MCF 10A (cell line): ENCODE measurements around the gene CHRNA4. TPM values are rescaled to one million over a fixed set of nuclear protein-coding genes. Genes with fewer than 3 reads are reported as not detected.

Source experiments
- BruUV-seq: library from RNA; stranded (reverse); fragments of 400-500 nt; replicated peaks from 2 replicates; lab custom pipeline; 2021; lab: Mats Ljungman, UMichigan
- CTCF ChIA-PET: fragments of 300-600 bp; sonication (Branson Sonifier 250); formaldehyde crosslinking; extraction: SDS; loops from one replicate; lab custom pipeline; 2021; ENCODE audit warnings: antibody characterized with exemption, inconsistent platforms; lab: Yijun Ruan, JAX
- POLR2A ChIA-PET: fragments of 300-600, 350-650 bp; sonication (Branson Sonifier 250); formaldehyde crosslinking; extraction: SDS; loops from one replicate; lab custom pipeline; 2020; ENCODE audit warnings: antibody characterized with exemption, inconsistent platforms; lab: Yijun Ruan, JAX
- DNase-seq: peaks from one replicate; pipeline ENCODE4 v3.0.0-alpha.2; 2018; ENCODE audit not compliant: unreplicated experiment
- H3K27ac Mint-ChIP-seq: one replicate; pipeline ENCODE4 v1.8.0; 2022; ENCODE audit warnings: mild to moderate bottlenecking, low read depth, mixed read lengths; ENCODE audit not compliant: unreplicated experiment
- H3K27me3 Mint-ChIP-seq: one replicate; pipeline ENCODE4 v1.8.0; 2022; ENCODE audit warnings: mixed read lengths; ENCODE audit not compliant: insufficient read depth, unreplicated experiment
- H3K36me3 Mint-ChIP-seq: one replicate; pipeline ENCODE4 v1.8.0; 2022; ENCODE audit warnings: mild to moderate bottlenecking, moderate library complexity, mixed read lengths; ENCODE audit not compliant: insufficient read depth, unreplicated experiment
- H3K4me1 Mint-ChIP-seq: one replicate; pipeline ENCODE4 v1.8.0; 2022; ENCODE audit warnings: mixed read lengths; ENCODE audit not compliant: insufficient read depth, unreplicated experiment
- H3K4me3 Mint-ChIP-seq: one replicate; pipeline ENCODE4 v1.8.0; 2022; ENCODE audit warnings: mild to moderate bottlenecking, moderate library complexity, mixed read lengths; ENCODE audit not compliant: unreplicated experiment
- H3K9me3 Mint-ChIP-seq: one replicate; pipeline ENCODE4 v1.8.0; 2022; ENCODE audit warnings: mixed read lengths; ENCODE audit not compliant: unreplicated experiment
- intact Hi-C: fragments of 100-400 bp; cut with micrococcal nuclease; formaldehyde crosslinking; loops from 2 replicates; pipeline ENCODE4 v1.14.1; 2022
- total RNA-seq: library from RNA; stranded (reverse); gene quantifications from 2 replicates; pipeline ENCODE4 v1.2.3, GENCODE V29; 2022
- TF ChIP-seq, protein P1 (sequence below): fragments of 200-600 bp; IDR thresholded peaks from one replicate; pipeline ENCODE4 v1.8.0; 2022; ENCODE audit warnings: antibody characterized with exemption, mild to moderate bottlenecking; ENCODE audit not compliant: unreplicated experiment

CHRNA4 gene
- total RNA-seq, 1 experiment from 2014 or later = not detected

DNA sequence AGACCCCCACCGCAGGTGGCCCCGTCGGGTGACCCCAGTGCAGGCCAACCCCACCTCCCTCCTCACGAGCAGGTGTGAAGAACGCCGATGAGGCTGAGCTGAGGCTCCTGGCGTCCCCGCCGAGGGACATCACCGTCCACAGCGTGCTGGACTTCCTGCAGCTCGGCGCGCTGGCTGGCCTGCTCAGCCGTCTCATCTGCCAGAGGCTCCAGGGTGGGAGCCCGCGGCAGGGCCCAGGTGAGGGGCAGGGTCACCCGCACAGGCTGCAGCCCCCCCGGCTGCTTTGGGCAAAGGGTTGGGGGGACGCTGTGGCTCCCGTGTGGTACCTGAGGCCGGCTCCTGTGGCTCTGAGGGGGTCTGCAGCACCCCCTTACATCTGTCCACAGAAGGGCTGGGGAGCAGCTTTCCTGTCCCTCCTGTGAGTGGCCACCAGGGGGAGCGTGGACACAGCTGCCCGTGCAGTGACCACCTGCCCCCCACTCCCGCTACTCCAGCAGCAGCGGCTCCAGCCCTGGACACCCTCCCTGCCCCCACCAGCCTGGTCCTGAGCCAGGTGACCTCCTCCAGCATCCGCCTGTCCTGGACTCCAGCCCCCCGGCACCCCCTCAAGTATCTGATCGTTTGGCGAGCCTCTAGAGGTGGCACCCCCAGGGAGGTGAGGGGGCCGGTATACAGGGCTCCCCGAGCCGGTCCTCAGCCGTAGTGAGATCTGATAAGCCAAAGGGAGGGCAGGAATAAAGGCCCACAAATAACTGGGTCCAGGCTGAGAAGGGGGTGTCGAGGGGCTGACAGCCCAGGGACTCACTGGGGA, 51.7 kb downstream of the CHRNA4 start:
- CTCF ChIA-PET = interaction anchor here (0.6 to 4.7 kb wide), 43 partner anchors 9 to 1996 kb away, joined by 3 to 85 read pairs (median 4); no protein-coding TSS in a partner anchor
- H3K4me3 Mint-ChIP-seq = no peak overlapping the region
- TF ChIP-seq, protein P1, sequence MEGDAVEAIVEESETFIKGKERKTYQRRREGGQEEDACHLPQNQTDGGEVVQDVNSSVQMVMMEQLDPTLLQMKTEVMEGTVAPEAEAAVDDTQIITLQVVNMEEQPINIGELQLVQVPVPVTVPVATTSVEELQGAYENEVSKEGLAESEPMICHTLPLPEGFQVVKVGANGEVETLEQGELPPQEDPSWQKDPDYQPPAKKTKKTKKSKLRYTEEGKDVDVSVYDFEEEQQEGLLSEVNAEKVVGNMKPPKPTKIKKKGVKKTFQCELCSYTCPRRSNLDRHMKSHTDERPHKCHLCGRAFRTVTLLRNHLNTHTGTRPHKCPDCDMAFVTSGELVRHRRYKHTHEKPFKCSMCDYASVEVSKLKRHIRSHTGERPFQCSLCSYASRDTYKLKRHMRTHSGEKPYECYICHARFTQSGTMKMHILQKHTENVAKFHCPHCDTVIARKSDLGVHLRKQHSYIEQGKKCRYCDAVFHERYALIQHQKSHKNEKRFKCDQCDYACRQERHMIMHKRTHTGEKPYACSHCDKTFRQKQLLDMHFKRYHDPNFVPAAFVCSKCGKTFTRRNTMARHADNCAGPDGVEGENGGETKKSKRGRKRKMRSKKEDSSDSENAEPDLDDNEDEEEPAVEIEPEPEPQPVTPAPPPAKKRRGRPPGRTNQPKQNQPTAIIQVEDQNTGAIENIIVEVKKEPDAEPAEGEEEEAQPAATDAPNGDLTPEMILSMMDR = peak; percentile 86
- H3K9me3 Mint-ChIP-seq = no peaks in the 10 kb centered on the region
- POLR2A ChIA-PET = interaction anchor here (0.6 kb wide), 1 partner anchor 93 kb away, joined by 3 read pairs; no protein-coding TSS in a partner anchor
- DNase-seq = peak; percentile 27
- no peak overlapping the region for H3K27ac Mint-ChIP-seq
- H3K4me1 Mint-ChIP-seq = no peaks in the 10 kb centered on the region
- no peaks in the 10 kb centered on the region for H3K36me3 Mint-ChIP-seq
- no peaks in the 10 kb centered on the region for H3K27me3 Mint-ChIP-seq
- BruUV-seq = no TSS peak
- intact Hi-C loops = loop anchor here (5.0 kb wide), 1 partner anchor 173 kb away; no protein-coding TSS in a partner anchor

DNA sequence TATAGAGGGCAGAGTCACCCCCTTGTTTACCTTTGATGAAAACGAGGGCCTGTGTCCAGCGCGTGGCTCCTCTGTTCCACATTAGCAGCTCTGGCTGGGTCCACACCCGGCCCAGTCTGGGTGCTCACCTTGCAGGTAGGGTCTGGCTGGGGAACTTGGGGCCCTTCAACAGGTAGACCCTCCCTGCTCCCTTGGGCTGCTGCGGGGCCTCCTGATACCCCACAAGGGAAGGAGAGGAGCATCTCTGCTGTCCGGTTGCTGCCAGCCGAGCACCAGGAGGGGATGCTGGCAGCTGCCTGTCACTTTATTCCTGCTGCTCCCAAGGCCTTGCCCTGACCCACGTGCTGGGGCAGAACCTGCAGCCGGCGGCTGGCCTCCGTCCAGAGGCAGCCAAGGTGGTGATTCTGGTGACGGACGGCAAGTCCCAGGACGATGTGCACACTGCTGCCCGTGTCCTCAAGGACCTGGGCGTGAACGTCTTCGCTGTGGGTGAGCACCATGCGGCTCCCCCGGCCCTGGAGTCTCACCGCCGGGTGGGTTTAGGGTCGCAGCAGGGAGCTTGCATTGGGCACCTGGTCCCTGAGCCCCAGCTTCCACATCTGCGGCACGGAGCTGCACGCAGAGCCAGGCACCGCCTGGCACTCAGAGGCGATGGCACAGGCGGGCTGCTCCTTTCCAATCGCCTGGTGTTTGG, 52.8 kb downstream of the CHRNA4 start:
- H3K27ac Mint-ChIP-seq = no peak overlapping the region
- POLR2A ChIA-PET = no interaction called here
- intact Hi-C loops = loop anchor here (5.0 kb wide), 1 partner anchor 174 kb away; no protein-coding TSS in a partner anchor
- H3K4me3 Mint-ChIP-seq = no peak overlapping the region
- no TSS peak for BruUV-seq
- no peaks in the 10 kb centered on the region for H3K9me3 Mint-ChIP-seq
- no peaks in the 10 kb centered on the region for H3K27me3 Mint-ChIP-seq
- DNase-seq = no peak
- TF ChIP-seq, protein P1 = no peak
- no peaks in the 10 kb centered on the region for H3K36me3 Mint-ChIP-seq
- CTCF ChIA-PET = interaction anchor here (0.6 to 4.7 kb wide), 17 partner anchors 10 to 948 kb away, joined by 3 to 85 read pairs (median 3); no protein-coding TSS in a partner anchor
- H3K4me1 Mint-ChIP-seq = no peaks in the 10 kb centered on the region

DNA sequence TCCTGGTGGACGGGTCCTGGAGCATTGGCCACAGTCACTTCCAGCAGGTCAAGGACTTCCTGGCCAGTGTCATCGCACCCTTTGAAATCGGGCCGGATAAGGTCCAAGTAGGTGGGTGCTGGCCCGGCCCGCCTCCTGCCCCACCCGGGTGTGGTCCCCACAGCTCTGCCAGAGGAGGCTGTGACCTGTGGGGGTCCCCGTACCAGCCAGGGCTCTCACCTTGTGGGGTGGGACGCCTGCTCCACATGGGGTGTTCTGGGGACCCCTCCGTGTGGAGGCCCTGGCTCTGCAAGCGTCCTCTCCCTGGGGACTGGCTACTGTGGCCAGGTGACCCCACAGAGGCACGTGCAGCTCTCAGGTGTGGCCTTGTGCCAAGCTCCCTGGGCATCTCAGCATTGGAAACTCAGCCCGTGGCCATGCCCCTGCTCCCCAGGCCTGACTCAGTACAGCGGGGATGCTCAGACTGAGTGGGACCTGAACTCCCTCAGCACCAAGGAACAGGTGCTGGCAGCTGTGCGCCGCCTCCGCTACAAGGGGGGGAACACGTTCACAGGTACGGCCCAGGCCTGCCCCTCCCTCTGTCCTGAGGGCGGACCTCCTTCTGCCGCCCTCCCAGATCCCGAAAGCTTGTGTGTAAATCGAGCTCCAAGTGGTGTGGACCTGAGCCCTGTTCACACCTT, 53.5 kb downstream of the CHRNA4 start:
- Mint-ChIP-seq H3K4me1 (no peaks in the 10 kb centered on the region), H3K27ac (no peak overlapping the region), H3K36me3 (no peaks in the 10 kb centered on the region), H3K9me3 (no peaks in the 10 kb centered on the region), H3K27me3 (peaks cover 3% of the 10 kb centered on the region), H3K4me3 (no peak overlapping the region)
- DNase-seq = no peak
- POLR2A ChIA-PET = no interaction called here
- CTCF ChIA-PET = interaction anchor here (0.5 to 4.7 kb wide), 8 partner anchors 16 to 949 kb away, joined by 3 to 85 read pairs (median 3); no protein-coding TSS in a partner anchor
- intact Hi-C loops = loop anchor here (5.0 kb wide), 1 partner anchor 175 kb away; no protein-coding TSS in a partner anchor
- TF ChIP-seq, protein P1 = no peak
- no TSS peak for BruUV-seq
